ENCODE results near the gene WASF2. TPM values are rescaled to one million over a fixed set of nuclear protein-coding genes. Genes with fewer than 3 reads are reported as not detected.

Gene WASF2
- total RNA-seq, 1 donor from 2014 or later: 156 TPM

GRCh38 chr1:27513958-27514357 is 24.0 kb upstream of the WASF2 start:
- no peak for DNase-seq
- TF ChIP-seq CTCF (IDR thresholded peaks at IDR 0.05): no peak
- peak overlapping the region; percentile 40 for H3K27ac ChIP-seq
- H3K27me3 ChIP-seq: no peaks in the 10 kb centered on the region
- no peak overlapping the region for H3K4me3 ChIP-seq
- intact Hi-C loops (cut with DNase I): no loop called here
- no peaks in the 10 kb centered on the region for H3K9me3 ChIP-seq
- ATAC-seq: peak; percentile 71
- H3K36me3 ChIP-seq: no peaks in the 10 kb centered on the region
- H3K4me1 ChIP-seq: peaks cover 11% of the 10 kb centered on the region

- Histone ChIP-seq H3K4me1 (peaks cover 11% of the 10 kb centered on the region), H3K4me3 (no peak overlapping the region), H3K9me3 (no peaks in the 10 kb centered on the region), H3K27ac (peak overlapping the region; percentile 40), H3K27me3 (no peaks in the 10 kb centered on the region), H3K36me3 (no peaks in the 10 kb centered on the region)
- peak; percentile 70 for ATAC-seq
- DNase-seq: no peak
- TF ChIP-seq CTCF (IDR thresholded peaks at IDR 0.05): no peak
- intact Hi-C loops (cut with DNase I): no loop called here
Measured at GRCh38 chr1:27513528-27513927, 23.6 kb upstream of the WASF2 start.

- no peak for DNase-seq
- peak; percentile 7 for ATAC-seq
- intact Hi-C loops (cut with DNase I): no loop called here
Measured at GRCh38 chr1:27509127-27510080, 19.4 kb upstream of the WASF2 start.

GRCh38 chr1:27507960-27508665 is 18.1 kb upstream of the WASF2 start:
- no peak for TF ChIP-seq CTCF (IDR thresholded peaks at IDR 0.05)
- H3K27ac ChIP-seq: no peak overlapping the region
- no peaks in the 10 kb centered on the region for H3K27me3 ChIP-seq
- H3K36me3 ChIP-seq: no peaks in the 10 kb centered on the region
- peaks cover 23% of the 10 kb centered on the region for H3K4me1 ChIP-seq
- intact Hi-C loops (cut with DNase I): no loop called here
- no peak overlapping the region for H3K4me3 ChIP-seq
- DNase-seq (no peak), ATAC-seq (no peak)
- no peaks in the 10 kb centered on the region for H3K9me3 ChIP-seq

More at GRCh38 chr1:27509127-27510080, 19.4 kb upstream of the WASF2 start:
- H3K27ac ChIP-seq: no peak overlapping the region
- TF ChIP-seq CTCF (IDR thresholded peaks at IDR 0.05): no peak
- no peaks in the 10 kb centered on the region for H3K36me3 ChIP-seq
- H3K4me3 ChIP-seq: no peak overlapping the region
- peaks cover 25% of the 10 kb centered on the region for H3K4me1 ChIP-seq
- no peaks in the 10 kb centered on the region for H3K9me3 ChIP-seq
- H3K27me3 ChIP-seq: no peaks in the 10 kb centered on the region

- Histone ChIP-seq H3K4me3 (no peak overlapping the region), H3K27ac (no peak overlapping the region), H3K4me1 (peaks cover 23% of the 10 kb centered on the region), H3K9me3 (no peaks in the 10 kb centered on the region), H3K27me3 (no peaks in the 10 kb centered on the region), H3K36me3 (no peaks in the 10 kb centered on the region)
- TF ChIP-seq CTCF (IDR thresholded peaks at IDR 0.05): no peak
- ATAC-seq: no peak
- no peak for DNase-seq
- intact Hi-C loops (cut with DNase I): no loop called here
Measured at GRCh38 chr1:27506703-27507102, 16.7 kb upstream of the WASF2 start.
